Esophagus mucosa (tissue), 1 donor: Measurements from ENCODE around the gene PYGO2. TPM values are rescaled to one million over a fixed set of nuclear protein-coding genes. Genes with fewer than 3 reads are reported as not detected.

Experiments used
- total RNA-seq: library from RNA; stranded (reverse); gene quantifications from one replicate; pipeline ENCODE4 v1.2.4, GENCODE V29; 2023
- donor health status: DM: yes; HTN: yes; CAD: no.

The PYGO2 gene
- total RNA-seq, 1 donor from 2014 or later = 17.3 TPM

Other genes with a start within 250 kb of the PYGO2 start
- gene KCNN3, start 91.5 kb downstream of the PYGO2 start, total RNA-seq = 0.28 TPM
- gene PMVK, start 25.1 kb downstream of the PYGO2 start, total RNA-seq = 55.6 TPM
- gene PBXIP1, start 5.7 kb downstream of the PYGO2 start, total RNA-seq = 9.2 TPM
- 68.0 TPM for gene SHC1, start 9.0 kb upstream of the PYGO2 start, total RNA-seq
- gene CKS1B, start 12.9 kb upstream of the PYGO2 start, total RNA-seq = 74.5 TPM
- 29.6 TPM for gene FLAD1, start 21.6 kb upstream of the PYGO2 start, total RNA-seq
- not detected for gene LENEP, start 31.8 kb upstream of the PYGO2 start, total RNA-seq
- 132 TPM for gene ZBTB7B, start 41.0 kb upstream of the PYGO2 start, total RNA-seq
- gene DCST2, start 72.0 kb upstream of the PYGO2 start, total RNA-seq = 1.3 TPM
- 0.32 TPM for gene DCST1, start 72.0 kb upstream of the PYGO2 start, total RNA-seq
- 167 TPM for gene ADAM15, start 89.5 kb upstream of the PYGO2 start, total RNA-seq
- gene EFNA4, start 102.0 kb upstream of the PYGO2 start, total RNA-seq = 12.1 TPM
- gene EFNA3, start 117.1 kb upstream of the PYGO2 start, total RNA-seq = 20.6 TPM
- 40.9 TPM for gene EFNA1, start 166.1 kb upstream of the PYGO2 start, total RNA-seq
- gene SLC50A1, start 174.1 kb upstream of the PYGO2 start, total RNA-seq = 42.9 TPM
- 62.4 TPM for gene DPM3, start 178.7 kb upstream of the PYGO2 start, total RNA-seq
- gene KRTCAP2, start 211.5 kb upstream of the PYGO2 start, total RNA-seq = 111 TPM
- gene TRIM46, start 212.1 kb upstream of the PYGO2 start, total RNA-seq = 0.12 TPM
- 14.5 TPM for gene THBS3, start 246.1 kb upstream of the PYGO2 start, total RNA-seq
- gene MTX1, start 246.9 kb upstream of the PYGO2 start, total RNA-seq = 36.5 TPM